Stimulated activated naive CD8-positive, alpha-beta T cell treated with anti-CD3 and anti-CD28 coated beads, Interleukin-15, amount 100 ng/mL, for 72 hours (primary cell): ENCODE results near the gene PCSK4.
"Not testable (repeated sequence)": the region's sequence is repeated elsewhere in the genome, so short reads cannot be mapped to it uniquely, and the experiment has no call there.

Source experiments
- ATAC-seq: fragments of 150-1000 bp; cut with Tn5 transposase; 2 replicates; pipeline ENCODE4 v1.10.0; 2021; ENCODE audit warnings: mild to moderate bottlenecking, moderate library complexity
- DNase-seq, 2 donors: peaks; one replicate each; pipeline ENCODE4 v3.0.0; 2021 to 2022
- H3K27ac Mint-ChIP-seq, 2 donors: one replicate each; pipeline ENCODE4 v1.8.0; 2022; ENCODE audit warnings: mild to moderate bottlenecking in 2 of 2, mixed read lengths in 2 of 2, moderate library complexity in 2 of 2
- H3K27me3 Mint-ChIP-seq: one replicate; pipeline ENCODE4 v1.8.0; 2022; ENCODE audit warnings: mixed read lengths
- H3K4me1 Mint-ChIP-seq: one replicate; pipeline ENCODE4 v1.8.0; 2022; ENCODE audit warnings: mild to moderate bottlenecking, mixed read lengths
- H3K4me3 Mint-ChIP-seq, 2 donors: one replicate each; pipeline ENCODE4 v1.8.0; 2022; ENCODE audit warnings: mild to moderate bottlenecking in 2 of 2, mixed read lengths in 2 of 2, moderate library complexity in 1 of 2
- H3K9me3 Mint-ChIP-seq, 2 donors: one replicate each; pipeline ENCODE4 v1.8.0; 2022; ENCODE audit warnings: mixed read lengths in 2 of 2

PCSK4 gene

GRCh38 chr19:1502433-1503088 lies 12.4 kb upstream of the PCSK4 start:
- Mint-ChIP-seq H3K4me1 (peaks cover 21% of the 10 kb centered on the region), H3K4me3 (peak overlapping the region; percentile 38 to 71), H3K27me3 (peaks cover 36% of the 10 kb centered on the region), H3K9me3 (no peaks in the 10 kb centered on the region), H3K27ac (peak overlapping the region in 1 of 2 donors; percentile 48)
- no peak for ATAC-seq
- no peak for DNase-seq

GRCh38 chr19:1501200-1501595 lies 11.0 kb upstream of the PCSK4 start:
- peaks cover 15% of the 10 kb centered on the region for H3K4me1 Mint-ChIP-seq
- H3K27me3 Mint-ChIP-seq = peaks cover 36% of the 10 kb centered on the region
- no peak overlapping the region for H3K4me3 Mint-ChIP-seq
- DNase-seq (no peak), ATAC-seq (no peak)
- H3K9me3 Mint-ChIP-seq = no peaks in the 10 kb centered on the region
- H3K27ac Mint-ChIP-seq = no peak overlapping the region

- H3K4me3 Mint-ChIP-seq, ATAC-seq, DNase-seq, H3K9me3 Mint-ChIP-seq, H3K27ac Mint-ChIP-seq: not testable (repeated sequence)
- Mint-ChIP-seq H3K27me3 (peaks cover 20% of the 10 kb centered on the region), H3K4me1 (peaks cover 15% of the 10 kb centered on the region)
Observed at GRCh38 chr19:1499231-1499630, 9.1 kb upstream of the PCSK4 start.

GRCh38 chr19:1497578-1498235 lies 7.6 kb upstream of the PCSK4 start:
- ATAC-seq (no peak), DNase-seq (no peak)
- Mint-ChIP-seq H3K4me1 (peaks cover 3% of the 10 kb centered on the region), H3K27me3 (peaks cover 8% of the 10 kb centered on the region), H3K27ac (no peak overlapping the region), H3K9me3 (no peaks in the 10 kb centered on the region), H3K4me3 (no peak overlapping the region)

GRCh38 chr19:1496714-1497577 lies 6.8 kb upstream of the PCSK4 start:
- no peak for DNase-seq
- ATAC-seq = no peak
- no peak overlapping the region for H3K4me3 Mint-ChIP-seq
- H3K4me1 Mint-ChIP-seq = peaks cover 7% of the 10 kb centered on the region
- H3K9me3 Mint-ChIP-seq = no peaks in the 10 kb centered on the region
- H3K27me3 Mint-ChIP-seq = peaks cover 10% of the 10 kb centered on the region
- H3K27ac Mint-ChIP-seq = no peak overlapping the region

- DNase-seq (no peak), ATAC-seq (no peak)
- Mint-ChIP-seq H3K27me3 (peaks cover 16% of the 10 kb centered on the region), H3K4me1 (peaks cover 12% of the 10 kb centered on the region), H3K4me3 (no peak overlapping the region), H3K27ac (no peak overlapping the region), H3K9me3 (no peaks in the 10 kb centered on the region)
Observed at GRCh38 chr19:1495799-1496713, 5.9 kb upstream of the PCSK4 start.

- Mint-ChIP-seq H3K27ac (no peak overlapping the region), H3K27me3 (peaks cover 16% of the 10 kb centered on the region), H3K4me1 (peaks cover 12% of the 10 kb centered on the region), H3K9me3 (no peaks in the 10 kb centered on the region), H3K4me3 (no peak overlapping the region)
- no peak for ATAC-seq
- no peak for DNase-seq
Observed at GRCh38 chr19:1495051-1495798, 5.1 kb upstream of the PCSK4 start.

- H3K27ac Mint-ChIP-seq = no peak overlapping the region
- ATAC-seq (no peak), DNase-seq (no peak)
- H3K4me1 Mint-ChIP-seq = peaks cover 19% of the 10 kb centered on the region
- no peak overlapping the region for H3K4me3 Mint-ChIP-seq
- peaks cover 16% of the 10 kb centered on the region for H3K27me3 Mint-ChIP-seq
- no peaks in the 10 kb centered on the region for H3K9me3 Mint-ChIP-seq
Observed at GRCh38 chr19:1494115-1494815, 4.1 kb upstream of the PCSK4 start.

- DNase-seq (no peak), ATAC-seq (no peak)
- peaks cover 16% of the 10 kb centered on the region for H3K27me3 Mint-ChIP-seq
- H3K27ac Mint-ChIP-seq = no peak overlapping the region
- peaks cover 31% of the 10 kb centered on the region for H3K4me1 Mint-ChIP-seq
- no peaks in the 10 kb centered on the region for H3K9me3 Mint-ChIP-seq
- H3K4me3 Mint-ChIP-seq = peak overlapping the region in 1 of 2 donors; percentile 70
Observed at GRCh38 chr19:1492474-1493006, 2.4 kb upstream of the PCSK4 start.

- H3K4me3 Mint-ChIP-seq = peak overlapping the region; percentile 70 to 76
- no peak for DNase-seq
- H3K27ac Mint-ChIP-seq = peak overlapping the region in 1 of 2 donors; percentile 5
- no peaks in the 10 kb centered on the region for H3K9me3 Mint-ChIP-seq
- H3K27me3 Mint-ChIP-seq = peaks cover 16% of the 10 kb centered on the region
- no peak for ATAC-seq
- H3K4me1 Mint-ChIP-seq = peaks cover 31% of the 10 kb centered on the region
Observed at GRCh38 chr19:1491849-1492170, 1.7 kb upstream of the PCSK4 start.

GRCh38 chr19:1491114-1491848 lies 1.1 kb upstream of the PCSK4 start, which contains the start of gene REEP6:
TSS of gene REEP6 (plus strand) at chr19:1491181. CDS start at chr19:1491270, 89 bp downstream.
- ATAC-seq (no peak), DNase-seq (no peak)
- Mint-ChIP-seq H3K27ac (peak within 1 kb of the TSS; percentile 52 to 88), H3K9me3 (no peaks in the 10 kb centered on the region), H3K27me3 (peaks cover 16% of the 10 kb centered on the region), H3K4me1 (peaks cover 31% of the 10 kb centered on the region), H3K4me3 (peak within 1 kb of the TSS; percentile 84 to 94)

- Mint-ChIP-seq H3K9me3 (no peaks in the 10 kb centered on the region), H3K27me3 (peaks cover 16% of the 10 kb centered on the region), H3K27ac (peak overlapping the region in 1 of 2 donors; percentile 76), H3K4me3 (peak overlapping the region; percentile 82 to 84), H3K4me1 (peaks cover 31% of the 10 kb centered on the region)
- ATAC-seq (no peak), DNase-seq (peak; percentile 17 to 37)
Observed at GRCh38 chr19:1489463-1490310, 463 bp downstream of the PCSK4 start.

- no peak overlapping the region for H3K27ac Mint-ChIP-seq
- H3K4me1 Mint-ChIP-seq = peaks cover 31% of the 10 kb centered on the region
- H3K9me3 Mint-ChIP-seq = no peaks in the 10 kb centered on the region
- H3K27me3 Mint-ChIP-seq = peaks cover 16% of the 10 kb centered on the region
- ATAC-seq (no peak), DNase-seq (no peak)
- H3K4me3 Mint-ChIP-seq = no peak overlapping the region
Observed at GRCh38 chr19:1488282-1488601, 1.9 kb downstream of the PCSK4 start.
